ENCODE measurements around the gene CDC42BPG. TPM values are rescaled to one million over a fixed set of nuclear protein-coding genes. Genes with fewer than 3 reads are reported as not detected.
A peak's percentile ranks its signal among the peaks of the same experiment; 100 is the strongest.

CDC42BPG gene
- total and polyA plus RNA-seq, 10 of the 15 experiments (the other 5 are each of a cell fraction or from before 2014, with no cell fraction given): 0.02 to 1.3 (median 0.09) TPM; not detected in 1

- TF ChIP-seq ZNF592 (IDR thresholded peaks at IDR 0.05) (no peak), BACH1 (IDR thresholded peaks at IDR 0.05; ENCODE audit: borderline replicate concordance) (no peak; the same call in 1 of the 2 replicates), ZNF217 (IDR thresholded peaks at IDR 0.05) (peak; percentile 79)
Observed at GRCh38 chr11:64802370-64803157, 41.9 kb downstream of the CDC42BPG start (continued).

- Histone ChIP-seq H3K27me3 (replicated peaks in 1 of 2; ENCODE audit: control insufficient read depth in 2 of 2, insufficient read depth in 2 of 2, low read length in 1 of 2) (no peaks in the 10 kb centered on the region), H3K4me2 (ENCODE audit: control insufficient read depth, insufficient read depth) (peak overlapping the region; percentile 87), H2AFZ (ENCODE audit: control insufficient read depth, low read depth, low read length) (peak overlapping the region; percentile 63; the same call in 1 of the 2 replicates), H3K27ac (ENCODE audit: control insufficient read depth, insufficient read depth) (peak overlapping the region; percentile 92), H4K20me1 (ENCODE audit: control insufficient read depth, insufficient read depth) (no peaks in the 10 kb centered on the region), H3K4me1 (ENCODE audit: control insufficient read depth, insufficient read depth, low read length) (peaks cover 37% of the 10 kb centered on the region), H3K9me3 (replicated peaks; ENCODE audit: control insufficient read depth, insufficient read depth, low read length) (no peaks in the 10 kb centered on the region), H3K79me2 (ENCODE audit: control insufficient read depth, insufficient read depth, low read length) (peaks cover 30% of the 10 kb centered on the region), H3K9ac (ENCODE audit: control insufficient read depth, insufficient read depth, low read length) (peak overlapping the region; percentile 93), H3K36me3 (ENCODE audit: control insufficient read depth in 2 of 2, insufficient read depth in 2 of 2, low read length in 1 of 2) (peaks cover 6 to 11% of the 10 kb centered on the region in 2 experiments; a peak in 3 of 4 replicates), H3K4me3 (peak overlapping the region; percentile 87)
- WGBS (ENCODE audit: insufficient coverage, insufficient replicate concordance, low lambda C conversion rate, missing lambda C conversion rate): 29% methylated on average over 12 of the region's 13 CpGs
- POLR2A ChIA-PET: interaction anchor here (0.5 to 5.4 kb wide), 8 partner anchors 9 to 116 kb away, joined by 3 to 33 read pairs (median 4); partner anchors contain the start of genes ATG2A and SF1
- no peak for DNase-seq (ENCODE audit: low read depth, low spot score)
- no TSS peak for BruUV-seq (replicated peaks)
- RAD21 ChIA-PET (ENCODE audit: unreplicated experiment): interaction anchor here (1.1 to 2.8 kb wide), 6 partner anchors 17 to 113 kb away, joined by 3 to 12 read pairs (median 4); partner anchors contain the start of genes RASGRP2 and SF1
- no peak for FAIRE-seq
- peak; percentile 4 for ATAC-seq
- SMC1A ChIA-PET (ENCODE audit: uncharacterized antibody, unreplicated experiment): interaction anchor here (1.0 to 2.6 kb wide), 5 partner anchors 9 to 37 kb away, joined by 3 to 7 read pairs (median 4); partner anchors contain the start of genes MEN1 and SF1
- in situ Hi-C loops (cut with MboI): no loop called here
- CTCF ChIA-PET: interaction anchor here (0.8 to 5.8 kb wide), 8 partner anchors 15 to 484 kb away, joined by 3 to 41 read pairs (median 4); partner anchors contain the start of genes PRDX5, SF1, TM7SF2 and TRMT112
- intact Hi-C loops (cut with micrococcal nuclease; ENCODE audit: unreplicated experiment): no loop called here
- TF ChIP-seq SREBF2 (IDR thresholded peaks at IDR 0.05; ENCODE audit: low read length) (no peak), WRNIP1 (IDR thresholded peaks at IDR 0.05; ENCODE audit: borderline replicate concordance, low read depth, low read length) (no peak), BHLHE40 (IDR thresholded peaks at IDR 0.05; ENCODE audit: borderline replicate concordance in 1 of 2, low read depth in 2 of 2, low read length in 1 of 2) (0 out of 4 replicates have a peak, but pooled peaks of 1 of the 2 experiments have one; percentile 1), CEBPB (IDR thresholded peaks at IDR 0.05; ENCODE audit: borderline replicate concordance in 1 of 2, low read depth in 2 of 2, low read length in 2 of 2) (no peak), SRF (IDR thresholded peaks at IDR 0.05; ENCODE audit: low read depth in 2 of 2, low read length in 2 of 2) (0 out of 4 replicates have a peak, but pooled peaks of 1 of the 2 experiments have one; percentile 27), SMARCA5 (IDR thresholded peaks at IDR 0.05) (no peak), FOXK2 (IDR thresholded peaks at IDR 0.05) (peak; percentile 64), TAF1 (IDR thresholded peaks at IDR 0.05; ENCODE audit: borderline replicate concordance, low read depth, low read length) (no peak), ZNF274 (IDR thresholded peaks at IDR 0.05; ENCODE audit: insufficient read depth, insufficient read length) (no peak)
- TF ChIP-seq, protein P1, sequence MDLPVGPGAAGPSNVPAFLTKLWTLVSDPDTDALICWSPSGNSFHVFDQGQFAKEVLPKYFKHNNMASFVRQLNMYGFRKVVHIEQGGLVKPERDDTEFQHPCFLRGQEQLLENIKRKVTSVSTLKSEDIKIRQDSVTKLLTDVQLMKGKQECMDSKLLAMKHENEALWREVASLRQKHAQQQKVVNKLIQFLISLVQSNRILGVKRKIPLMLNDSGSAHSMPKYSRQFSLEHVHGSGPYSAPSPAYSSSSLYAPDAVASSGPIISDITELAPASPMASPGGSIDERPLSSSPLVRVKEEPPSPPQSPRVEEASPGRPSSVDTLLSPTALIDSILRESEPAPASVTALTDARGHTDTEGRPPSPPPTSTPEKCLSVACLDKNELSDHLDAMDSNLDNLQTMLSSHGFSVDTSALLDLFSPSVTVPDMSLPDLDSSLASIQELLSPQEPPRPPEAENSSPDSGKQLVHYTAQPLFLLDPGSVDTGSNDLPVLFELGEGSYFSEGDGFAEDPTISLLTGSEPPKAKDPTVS (IDR thresholded peaks at IDR 0.05; ENCODE audit: low read depth, low read length): no peak
Observed at GRCh38 chr11:64801561-64802369, 42.7 kb downstream of the CDC42BPG start.
